ENCODE results near the gene SSRP1. TPM values are rescaled to one million over a fixed set of nuclear protein-coding genes. Genes with fewer than 3 reads are reported as not detected.
A peak's percentile ranks its signal among the peaks of the same experiment; 100 is the strongest.

The SSRP1 gene
- total and polyA plus RNA-seq, 2 of the 4 experiments (the other 2 are of a cell fraction) = 106 to 146 TPM

DNA sequence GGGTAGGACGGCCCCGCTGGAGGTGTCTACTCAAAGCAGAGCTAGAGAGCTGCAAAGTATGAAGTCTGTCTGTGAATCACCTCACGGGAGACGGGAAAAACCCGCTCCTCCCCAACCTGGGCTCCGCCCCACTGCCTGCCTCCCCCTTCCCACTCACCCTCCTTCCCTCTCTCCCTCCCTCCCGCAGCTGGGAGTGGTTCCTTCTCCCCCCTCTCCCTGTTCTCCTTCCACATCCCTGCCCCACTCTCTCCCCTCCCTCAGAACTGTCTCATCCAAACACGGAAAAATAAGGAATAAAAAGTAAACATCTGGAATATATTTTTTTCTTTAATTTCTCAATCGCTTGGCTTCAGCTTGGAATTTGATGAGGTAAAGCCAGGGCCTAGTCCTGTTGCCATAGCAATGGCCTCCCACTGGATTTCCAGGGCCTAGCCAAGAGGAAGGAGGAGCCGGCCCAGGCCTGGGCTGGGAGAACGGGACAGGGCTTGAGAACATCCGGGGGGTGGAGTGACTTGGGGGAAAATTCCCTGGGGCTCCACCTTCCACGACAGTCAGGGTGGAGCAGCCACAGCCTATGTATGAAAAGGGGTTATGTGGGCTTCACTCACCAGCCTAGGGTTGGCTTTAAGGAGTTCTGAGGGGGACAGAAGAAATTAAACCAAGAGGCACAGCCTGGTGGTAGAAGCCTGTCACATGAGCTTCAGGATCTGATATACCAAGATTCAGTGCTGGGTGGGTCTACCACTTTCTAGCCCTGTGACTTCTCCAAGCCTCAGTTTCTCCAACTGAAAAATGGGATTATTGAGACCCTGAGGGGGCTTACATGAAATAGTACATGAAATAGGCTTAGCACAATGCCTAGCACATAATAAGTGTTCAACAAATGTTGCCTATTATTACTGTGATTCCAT, 13.2 kb downstream of the SSRP1 start:
- peak overlapping the region; percentile 88; the same call in 1 of the 2 replicates for H3K23ac ChIP-seq (ENCODE audit: low read depth, low read length)
- peaks cover 46% of the 10 kb centered on the region for H3K36me3 ChIP-seq (ENCODE audit: control insufficient read depth, insufficient read depth, low read length)
- H2AFZ ChIP-seq (replicated peaks; ENCODE audit: low read length, poor library complexity) = peak overlapping the region; percentile 78
- H4K5ac ChIP-seq (ENCODE audit: low read depth, low read length) = peak overlapping the region; percentile 14; the same call in 1 of the 2 replicates
- peak overlapping the region; percentile 63; the same call in 2 of the 3 replicates for H2BK15ac ChIP-seq (ENCODE audit: low read depth, low read length)
- peaks cover 27% of the 10 kb centered on the region for H3K4me1 ChIP-seq (ENCODE audit: control insufficient read depth, insufficient read depth, low read length)
- H3K4ac ChIP-seq (ENCODE audit: low read depth, low read length) = peak overlapping the region; percentile 79
- peak overlapping the region; percentile 33 to 90; a peak in 3 of 4 replicates for H4K8ac ChIP-seq (ENCODE audit: low read depth in 2 of 2, low read length in 2 of 2)
- peaks cover 22 to 66% of the 10 kb centered on the region in 2 experiments for H3K79me1 ChIP-seq (ENCODE audit: low read depth in 1 of 2, low read length in 2 of 2)
- H2AK9ac ChIP-seq (replicated peaks; ENCODE audit: low read depth, low read length, poor library complexity) = peak overlapping the region; percentile 90
- no TSS peak for BruUV-seq (replicated peaks)
- POLR2A ChIA-PET (ENCODE audit: unreplicated experiment) = interaction anchor here (3.0 kb wide), 1 partner anchor 11 kb away, joined by 16 read pairs; no protein-coding TSS in a partner anchor
- peak overlapping the region; percentile 97 for H3K4me3 ChIP-seq (ENCODE audit: insufficient read depth, low read depth, low read length)
- H3K27me3 ChIP-seq (ENCODE audit: control insufficient read depth, insufficient read depth, low read length) = no peaks in the 10 kb centered on the region
- H4K20me1 ChIP-seq (ENCODE audit: insufficient read depth, low read length) = peaks cover 49% of the 10 kb centered on the region
- H3K9me3 ChIP-seq (ENCODE audit: control insufficient read depth, insufficient read depth, low read length) = no peaks in the 10 kb centered on the region
- peak overlapping the region; percentile 92 for H3K56ac ChIP-seq (ENCODE audit: extremely low read depth, insufficient read depth, low read length)
- dilution Hi-C loops (cut with HindIII; ENCODE audit: low sequenced_read_pairs, unreplicated experiment) = no loop called here
- ATAC-seq (ENCODE audit: low read depth) (peak; percentile 55), DNase-seq (peak; percentile 98)
- peak overlapping the region; percentile 78 for H3K4me2 ChIP-seq (ENCODE audit: low read depth, low read length)
- peak overlapping the region; percentile 10; the same call in 1 of the 2 replicates for H3K18ac ChIP-seq (ENCODE audit: low read depth, low read length)
- in situ Hi-C loops (cut with MboI; ENCODE audit: low sequenced_read_pairs) = no loop called here
- CTCF ChIA-PET = interaction anchor here (0.6 to 0.9 kb wide), 2 partner anchors 23 to 481 kb away, joined by 3 read pairs; no protein-coding TSS in a partner anchor
- intact Hi-C loops (cut with micrococcal nuclease) = loop anchor here (1.0 to 2.0 kb wide), 3 partner anchors 11 to 482 kb away; no protein-coding TSS in a partner anchor
- H4K91ac ChIP-seq (ENCODE audit: insufficient read depth, low read depth, low read length) = peak overlapping the region; percentile 69
- H3K9me1 ChIP-seq (ENCODE audit: insufficient read depth, low read length) = peaks cover 30% of the 10 kb centered on the region
- 0% methylated on average over 1 of the region's 13 CpGs; no CpG with 5 or more reads in 1 of the 2 experiments for WGBS, 2 experiments (ENCODE audit: extremely low coverage in 2 of 2, insufficient read length in 1 of 2)
- H2BK120ac ChIP-seq (ENCODE audit: low read depth, low read length) = peak overlapping the region; percentile 73
- peak overlapping the region; percentile 85 for H3K14ac ChIP-seq (replicated peaks; ENCODE audit: low read depth, low read length)
- peak overlapping the region; percentile 79 for H2AK5ac ChIP-seq (ENCODE audit: low read depth, low read length)
- peak overlapping the region; percentile 99 for H3K9ac ChIP-seq (ENCODE audit: low read depth, low read length)
- peak overlapping the region; percentile 99 for H3K27ac ChIP-seq (ENCODE audit: insufficient read depth, low read length)
- H2BK5ac ChIP-seq (ENCODE audit: low read depth, low read length, poor library complexity, severe bottlenecking) = peak overlapping the region; percentile 92
- H2BK20ac ChIP-seq (ENCODE audit: low read depth, low read length) = peak overlapping the region; percentile 64
- TF ChIP-seq, protein P1, sequence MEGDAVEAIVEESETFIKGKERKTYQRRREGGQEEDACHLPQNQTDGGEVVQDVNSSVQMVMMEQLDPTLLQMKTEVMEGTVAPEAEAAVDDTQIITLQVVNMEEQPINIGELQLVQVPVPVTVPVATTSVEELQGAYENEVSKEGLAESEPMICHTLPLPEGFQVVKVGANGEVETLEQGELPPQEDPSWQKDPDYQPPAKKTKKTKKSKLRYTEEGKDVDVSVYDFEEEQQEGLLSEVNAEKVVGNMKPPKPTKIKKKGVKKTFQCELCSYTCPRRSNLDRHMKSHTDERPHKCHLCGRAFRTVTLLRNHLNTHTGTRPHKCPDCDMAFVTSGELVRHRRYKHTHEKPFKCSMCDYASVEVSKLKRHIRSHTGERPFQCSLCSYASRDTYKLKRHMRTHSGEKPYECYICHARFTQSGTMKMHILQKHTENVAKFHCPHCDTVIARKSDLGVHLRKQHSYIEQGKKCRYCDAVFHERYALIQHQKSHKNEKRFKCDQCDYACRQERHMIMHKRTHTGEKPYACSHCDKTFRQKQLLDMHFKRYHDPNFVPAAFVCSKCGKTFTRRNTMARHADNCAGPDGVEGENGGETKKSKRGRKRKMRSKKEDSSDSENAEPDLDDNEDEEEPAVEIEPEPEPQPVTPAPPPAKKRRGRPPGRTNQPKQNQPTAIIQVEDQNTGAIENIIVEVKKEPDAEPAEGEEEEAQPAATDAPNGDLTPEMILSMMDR (conservative IDR thresholded peaks at IDR 0.05; ENCODE audit: low read depth, low read length) = no peak
- TF ChIP-seq RFX5 (IDR thresholded peaks at IDR 0.05; ENCODE audit: low read depth, low read length) = no peak
- no peak for TF ChIP-seq RCOR1 (IDR thresholded peaks at IDR 0.05; ENCODE audit: insufficient replicate concordance, low read length)
- TF ChIP-seq CHD1 (IDR thresholded peaks at IDR 0.05; ENCODE audit: low read depth, low read length) = no peak
- TF ChIP-seq, protein P2, sequence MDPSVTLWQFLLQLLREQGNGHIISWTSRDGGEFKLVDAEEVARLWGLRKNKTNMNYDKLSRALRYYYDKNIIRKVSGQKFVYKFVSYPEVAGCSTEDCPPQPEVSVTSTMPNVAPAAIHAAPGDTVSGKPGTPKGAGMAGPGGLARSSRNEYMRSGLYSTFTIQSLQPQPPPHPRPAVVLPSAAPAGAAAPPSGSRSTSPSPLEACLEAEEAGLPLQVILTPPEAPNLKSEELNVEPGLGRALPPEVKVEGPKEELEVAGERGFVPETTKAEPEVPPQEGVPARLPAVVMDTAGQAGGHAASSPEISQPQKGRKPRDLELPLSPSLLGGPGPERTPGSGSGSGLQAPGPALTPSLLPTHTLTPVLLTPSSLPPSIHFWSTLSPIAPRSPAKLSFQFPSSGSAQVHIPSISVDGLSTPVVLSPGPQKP (IDR thresholded peaks at IDR 0.05; ENCODE audit: borderline replicate concordance, low read depth, low read length) = no peak
- TF ChIP-seq, protein P3, sequence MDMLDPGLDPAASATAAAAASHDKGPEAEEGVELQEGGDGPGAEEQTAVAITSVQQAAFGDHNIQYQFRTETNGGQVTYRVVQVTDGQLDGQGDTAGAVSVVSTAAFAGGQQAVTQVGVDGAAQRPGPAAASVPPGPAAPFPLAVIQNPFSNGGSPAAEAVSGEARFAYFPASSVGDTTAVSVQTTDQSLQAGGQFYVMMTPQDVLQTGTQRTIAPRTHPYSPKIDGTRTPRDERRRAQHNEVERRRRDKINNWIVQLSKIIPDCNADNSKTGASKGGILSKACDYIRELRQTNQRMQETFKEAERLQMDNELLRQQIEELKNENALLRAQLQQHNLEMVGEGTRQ (IDR thresholded peaks at IDR 0.05; ENCODE audit: low read depth, low read length) = no peak
- TF ChIP-seq MXI1 (IDR thresholded peaks at IDR 0.05; ENCODE audit: borderline replicate concordance, low read depth, low read length) = no peak
- TF ChIP-seq MAFK (IDR thresholded peaks at IDR 0.05; ENCODE audit: low read depth, low read length) = no peak
- peak; percentile 94 for TF ChIP-seq MAZ (IDR thresholded peaks at IDR 0.05; ENCODE audit: borderline replicate concordance, low read depth, low read length)
- no peak for TF ChIP-seq RAD21 (IDR thresholded peaks at IDR 0.05; ENCODE audit: low read length)
- TF ChIP-seq POLR2A (IDR thresholded peaks at IDR 0.05; ENCODE audit: low read depth, low read length) = peak; percentile 52
- peak; percentile 91 for TF ChIP-seq CEBPB (IDR thresholded peaks at IDR 0.05; ENCODE audit: low read depth, low read length)
- no peak for TF ChIP-seq BHLHE40 (IDR thresholded peaks at IDR 0.05; ENCODE audit: low read depth, low read length)
